Neural progenitor cell (in vitro differentiated cells): ENCODE data around the gene TBX5. TPM values are rescaled to one million over a fixed set of nuclear protein-coding genes. Genes with fewer than 3 reads are reported as not detected.

Experiments
- DNase-seq: peaks from one replicate; pipeline ENCODE4 v3.0.0-alpha.2; 2016; ENCODE audit warnings: low spot score
- H2AFZ ChIP-seq: fragments of 200-600 bp; sonication (generic); replicated peaks from 2 replicates; pipeline ENCODE4 v1.6.1; 2016; ENCODE audit warnings: antibody characterized with exemption
- H3F3A ChIP-seq: fragments of 200-600 bp; sonication (generic); 2 replicates; pipeline ENCODE4 v1.6.1; 2016; ENCODE audit warnings: antibody characterized with exemption, low read depth
- H3K27ac ChIP-seq: fragments of 200-600 bp; sonication (generic); 2 replicates; pipeline ENCODE4 v1.5.1; 2016; ENCODE audit warnings: mild to moderate bottlenecking
- H3K27me3 ChIP-seq: fragments of 200-600 bp; sonication (generic); 2 replicates; pipeline ENCODE4 v1.6.1; 2016; ENCODE audit warnings: mild to moderate bottlenecking, moderate library complexity
- H3K36me3 ChIP-seq: fragments of 200-600 bp; sonication (generic); 2 replicates; pipeline ENCODE4 v1.5.1; 2016
- H3K4me1 ChIP-seq: fragments of 200-600 bp; sonication (generic); 2 replicates; pipeline ENCODE4 v1.6.1; 2016; ENCODE audit warnings: mixed run types
- H3K4me2 ChIP-seq: fragments of 200-600 bp; sonication (generic); 2 replicates; pipeline ENCODE4 v1.6.1; 2016
- H3K4me3 ChIP-seq: fragments of 200-600 bp; sonication (generic); 2 replicates; pipeline ENCODE4 v1.5.1; 2016
- H3K79me2 ChIP-seq: fragments of 200-600 bp; sonication (generic); 2 replicates; pipeline ENCODE4 v1.6.1; 2016; ENCODE audit warnings: low read depth
- H3K9ac ChIP-seq: fragments of 200-600 bp; sonication (generic); 2 replicates; pipeline ENCODE4 v1.6.1; 2016
- H3K9me3 ChIP-seq: fragments of 200-600 bp; sonication (generic); 2 replicates; pipeline ENCODE4 v1.5.1; 2016; ENCODE audit warnings: low read depth
- H4K20me1 ChIP-seq: fragments of 200-600 bp; sonication (generic); 2 replicates; pipeline ENCODE4 v1.6.1; 2016; ENCODE audit warnings: low read depth
- H3K27ac Mint-ChIP-seq: 3 replicates; pipeline ENCODE4 v1.8.0; 2021; ENCODE audit warnings: mixed read lengths
- H3K27me3 Mint-ChIP-seq: 2 replicates; pipeline ENCODE4 v1.8.0; 2022; ENCODE audit warnings: low read depth, mild to moderate bottlenecking, inconsistent platforms, moderate library complexity, mixed read lengths; ENCODE audit not compliant: insufficient read depth
- H3K36me3 Mint-ChIP-seq: 3 replicates; pipeline ENCODE4 v1.8.0; 2021; ENCODE audit warnings: mixed read lengths
- H3K4me1 Mint-ChIP-seq: 3 replicates; pipeline ENCODE4 v1.8.0; 2021; ENCODE audit warnings: mixed read lengths
- H3K4me3 Mint-ChIP-seq: 3 replicates; pipeline ENCODE4 v1.8.0; 2021; ENCODE audit warnings: mild to moderate bottlenecking, moderate library complexity, mixed read lengths
- H3K9me3 Mint-ChIP-seq: 3 replicates; pipeline ENCODE4 v1.8.0; 2020; ENCODE audit warnings: mixed read lengths
- EZH2 ChIP-seq: fragments of 200-600 bp; sonication (generic); IDR thresholded peaks from 2 replicates; pipeline ENCODE4 v1.6.1; 2017; ENCODE audit warnings: antibody characterized with exemption, mild to moderate bottlenecking, moderate library complexity
- EZH2phosphoT487 ChIP-seq: fragments of 200-600 bp; sonication (generic); IDR thresholded peaks from 2 replicates; pipeline ENCODE4 v1.6.1; 2017; ENCODE audit warnings: antibody characterized with exemption
- total RNA-seq: library from RNA; depleted of rRNA; stranded (reverse); fragments of >200 nt; gene quantifications from 2 replicates; pipeline ENCODE4 v1.2.3, GENCODE V29; 2015; ENCODE audit warnings: low replicate concordance
- TF ChIP-seq, protein P1 (sequence below): fragments of 200-600 bp; sonication (generic); IDR thresholded peaks from 2 replicates; pipeline ENCODE4 v1.5.1; 2017; ENCODE audit warnings: antibody characterized with exemption, mild to moderate bottlenecking

Gene TBX5
- total RNA-seq, 1 donor from 2014 or later: not detected

- Mint-ChIP-seq H3K36me3 (no peaks in the 10 kb centered on the region), H3K27ac (no peak overlapping the region), H3K27me3 (peaks cover 26% of the 10 kb centered on the region), H3K9me3 (no peaks in the 10 kb centered on the region), H3K4me3 (no peak overlapping the region), H3K4me1 (peaks cover 3% of the 10 kb centered on the region)
- Histone ChIP-seq H3K36me3 (no peaks in the 10 kb centered on the region), H3K9me3 (no peaks in the 10 kb centered on the region), H3F3A (no peaks in the 10 kb centered on the region), H3K27me3 (peaks cover 65% of the 10 kb centered on the region), H3K9ac (no peak overlapping the region), H3K27ac (no peak overlapping the region), H3K4me2 (no peak overlapping the region), H3K4me1 (peaks cover 10% of the 10 kb centered on the region), H3K4me3 (no peak overlapping the region), H3K79me2 (no peaks in the 10 kb centered on the region), H4K20me1 (peaks cover 30% of the 10 kb centered on the region), H2AFZ (no peak overlapping the region)
- DNase-seq: no peak
- TF ChIP-seq EZH2phosphoT487 (no peak), EZH2 (no peak)
- TF ChIP-seq, protein P1, sequence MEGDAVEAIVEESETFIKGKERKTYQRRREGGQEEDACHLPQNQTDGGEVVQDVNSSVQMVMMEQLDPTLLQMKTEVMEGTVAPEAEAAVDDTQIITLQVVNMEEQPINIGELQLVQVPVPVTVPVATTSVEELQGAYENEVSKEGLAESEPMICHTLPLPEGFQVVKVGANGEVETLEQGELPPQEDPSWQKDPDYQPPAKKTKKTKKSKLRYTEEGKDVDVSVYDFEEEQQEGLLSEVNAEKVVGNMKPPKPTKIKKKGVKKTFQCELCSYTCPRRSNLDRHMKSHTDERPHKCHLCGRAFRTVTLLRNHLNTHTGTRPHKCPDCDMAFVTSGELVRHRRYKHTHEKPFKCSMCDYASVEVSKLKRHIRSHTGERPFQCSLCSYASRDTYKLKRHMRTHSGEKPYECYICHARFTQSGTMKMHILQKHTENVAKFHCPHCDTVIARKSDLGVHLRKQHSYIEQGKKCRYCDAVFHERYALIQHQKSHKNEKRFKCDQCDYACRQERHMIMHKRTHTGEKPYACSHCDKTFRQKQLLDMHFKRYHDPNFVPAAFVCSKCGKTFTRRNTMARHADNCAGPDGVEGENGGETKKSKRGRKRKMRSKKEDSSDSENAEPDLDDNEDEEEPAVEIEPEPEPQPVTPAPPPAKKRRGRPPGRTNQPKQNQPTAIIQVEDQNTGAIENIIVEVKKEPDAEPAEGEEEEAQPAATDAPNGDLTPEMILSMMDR: no peak
Measured at GRCh38 chr12:114391088-114391487, 14.9 kb downstream of the TBX5 start.

DNA sequence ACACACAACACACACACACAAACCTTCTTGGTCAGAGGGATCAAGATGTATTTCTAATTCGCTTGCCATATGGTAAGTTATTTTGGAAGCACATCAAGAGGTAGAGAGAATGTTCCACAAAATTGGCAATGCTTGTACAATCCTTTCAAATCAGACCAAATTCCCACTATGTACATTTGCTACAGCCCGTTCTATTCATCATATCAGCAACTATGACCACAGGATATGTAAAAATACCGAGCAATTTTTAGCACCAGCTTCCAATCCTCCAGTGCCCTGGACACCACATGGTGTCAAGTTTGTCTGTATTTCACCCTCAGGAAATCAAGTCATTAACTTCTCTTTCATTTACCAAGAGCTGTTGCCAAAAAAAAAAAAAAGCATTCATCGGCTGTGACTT, 21.2 kb downstream of the TBX5 start:
- Histone ChIP-seq H3K9ac (no peak overlapping the region), H3K27me3 (peaks cover 24% of the 10 kb centered on the region), H4K20me1 (no peaks in the 10 kb centered on the region), H3K9me3 (no peaks in the 10 kb centered on the region), H3F3A (no peaks in the 10 kb centered on the region), H3K4me3 (no peak overlapping the region), H3K79me2 (no peaks in the 10 kb centered on the region), H3K36me3 (no peaks in the 10 kb centered on the region), H3K4me2 (no peak overlapping the region), H3K4me1 (peaks cover 5% of the 10 kb centered on the region), H3K27ac (no peak overlapping the region), H2AFZ (no peak overlapping the region)
- Mint-ChIP-seq H3K36me3 (no peaks in the 10 kb centered on the region), H3K27me3 (peaks cover 10% of the 10 kb centered on the region), H3K27ac (no peak overlapping the region), H3K9me3 (no peaks in the 10 kb centered on the region), H3K4me3 (no peak overlapping the region), H3K4me1 (no peaks in the 10 kb centered on the region)
- TF ChIP-seq, protein P1: no peak
- TF ChIP-seq EZH2phosphoT487 (no peak), EZH2 (no peak)
- DNase-seq: no peak

DNA sequence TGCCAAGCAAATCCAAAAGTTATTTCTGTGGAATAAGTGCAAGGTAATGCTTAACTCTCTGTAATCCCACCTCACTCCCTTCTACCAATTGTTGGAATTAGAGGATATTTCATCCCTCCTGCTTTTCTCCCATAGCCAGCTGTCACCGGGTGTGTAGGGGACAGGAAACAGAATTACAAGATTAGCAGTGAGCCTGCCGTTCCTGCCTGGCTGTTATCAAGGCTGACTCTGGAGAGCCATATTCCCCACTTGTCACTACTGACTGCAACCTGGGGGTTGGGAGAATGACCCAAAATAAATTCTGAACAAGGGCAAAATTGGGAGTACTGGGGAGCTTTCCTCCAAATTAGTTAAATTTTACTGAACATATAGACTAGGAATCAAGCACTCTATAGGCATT, 24.8 kb downstream of the TBX5 start:
- no peaks in the 10 kb centered on the region for H3K9me3 Mint-ChIP-seq
- no peak overlapping the region for H3K4me3 ChIP-seq
- H3K4me1 ChIP-seq: peaks cover 5% of the 10 kb centered on the region
- no peaks in the 10 kb centered on the region for H3K79me2 ChIP-seq
- H3K36me3 Mint-ChIP-seq: no peaks in the 10 kb centered on the region
- no peak overlapping the region for H3K27ac ChIP-seq
- H3K27me3 Mint-ChIP-seq: peaks cover 16% of the 10 kb centered on the region
- no peak overlapping the region for H3K9ac ChIP-seq
- no peaks in the 10 kb centered on the region for H3K4me1 Mint-ChIP-seq
- H3K4me3 Mint-ChIP-seq: no peak overlapping the region
- H4K20me1 ChIP-seq: no peaks in the 10 kb centered on the region
- no peak overlapping the region for H3K27ac Mint-ChIP-seq
- H3K4me2 ChIP-seq: no peak overlapping the region
- no peak for DNase-seq
- no peaks in the 10 kb centered on the region for H3F3A ChIP-seq
- no peaks in the 10 kb centered on the region for H3K9me3 ChIP-seq
- TF ChIP-seq, protein P1: no peak
- TF ChIP-seq EZH2: no peak
- TF ChIP-seq EZH2phosphoT487: no peak
- no peaks in the 10 kb centered on the region for H3K36me3 ChIP-seq
- no peak overlapping the region for H2AFZ ChIP-seq
- peaks cover 24% of the 10 kb centered on the region for H3K27me3 ChIP-seq
